Heart left ventricle (tissue), 13 donors: ENCODE data around the gene MST1R.

Source experiments
- CTCF ChIP-seq, 12 donors: fragments of 200-600 bp; sonication (generic) in 4 of 12; IDR thresholded peaks; one replicate each; pipeline versions ENCODE4 v1.5.0 to v1.8.0; 2018 to 2022; ENCODE audit warnings: antibody characterized with exemption in 12 of 12, mild to moderate bottlenecking in 5 of 12
- POLR2A ChIP-seq, 2 donors: fragments of 450-650 bp; IDR thresholded peaks; one replicate each; pipeline ENCODE4 v1.6.1; 2017; ENCODE audit warnings: antibody characterized with exemption in 2 of 2, mild to moderate bottlenecking in 2 of 2, moderate library complexity in 2 of 2
- donor health status: ischemic (EF 13 %, LVEDD 7.1; RV severe dilation, severe dysfunction).
- donor health status: DM: no; HTN: yes; CAD: no.
- donor health status: DM: no; HTN: no; CAD: no.
- donor health status: ischemic (EF 25% LVEDD 6.9; RV normal size, moderate dysfunction).
- donor health status: ischemic (EF 25% LVEDD 5.7; RV mildly dilated, moderate dysfunction).
- donor health status: ischemic (EF 35%, LVEDD 5.7; RV mildly dilated, moderate dysfunction).
- donor health status: nonischemic (EF 11% LVEDD 7.7; RV severe dilation, severe dysfunction).
- donor health status: DM: yes; HTN: yes; CAD: no.
- donor health status: PGD.
- donor health status: ischemic (EF 29% LVEDD 5.4; RV normal size, mild dysfunction).
- donor health status: nonischemic (EF 23%, LVEDD 6.1; RV moderate dilation, normal function).

- TF ChIP-seq CTCF (IDR thresholded peaks at IDR 0.05) (no peak), POLR2A (IDR thresholded peaks at IDR 0.05) (no peak)
Measured at GRCh38 chr3:49872801-49873281, 30.8 kb downstream of the MST1R start.
